Gastroesophageal sphincter (tissue), 4 donors: ENCODE measurements around the gene ZNF804A. TPM values are rescaled to one million over a fixed set of nuclear protein-coding genes. Genes with fewer than 3 reads are reported as not detected.

ENCODE experiments used
- ATAC-seq: fragments of 150-250 bp; one replicate; pipeline ENCODE4 v1.9.1; 2016; ENCODE audit warnings: mild to moderate bottlenecking, moderate library complexity
- H3K27ac ChIP-seq, 4 donors: fragments of 200-600 bp; sonication (generic) in 3 of 4; 1 replicate in 3 of 4; 2 replicates in 1 of 4; pipeline ENCODE4 v1.5.1; 2016 to 2019
- H3K27me3 ChIP-seq: fragments of 200-600 bp; sonication (generic); one replicate; pipeline ENCODE4 v1.5.1; 2019
- H3K36me3 ChIP-seq, 2 donors: fragments of 200-600 bp; sonication (generic); one replicate each; pipeline ENCODE4 v1.5.1; 2019; ENCODE audit warnings: control low read depth in 1 of 2
- H3K4me1 ChIP-seq, 3 donors: fragments of 200-600 bp; sonication (generic); 1 replicate in 2 of 3; 2 replicates in 1 of 3; pipeline ENCODE4 v1.5.1; 2016 to 2019; ENCODE audit warnings: control low read depth in 2 of 3
- H3K4me3 ChIP-seq, 2 donors: fragments of 200-600 bp; sonication (generic); one replicate each; pipeline ENCODE4 v1.5.1; 2019; ENCODE audit warnings: mild to moderate bottlenecking in 1 of 2, moderate library complexity in 1 of 2
- H3K9me3 ChIP-seq, 3 donors: fragments of 200-600 bp; sonication (generic); one replicate each; pipeline ENCODE4 v1.5.1; 2017 to 2019; ENCODE audit warnings: control low read depth in 2 of 3
- CTCF ChIP-seq, 4 experiments: fragments of 200-600 bp in 2 of 4; fragments of 450-650 bp in 2 of 4; sonication (generic) in 1 of 4; IDR thresholded peaks; one replicate each; pipeline ENCODE4 v1.5.1; 2017 to 2019; ENCODE audit warnings: antibody characterized with exemption in 4 of 4, mild to moderate bottlenecking in 2 of 4, moderate library complexity in 2 of 4
- EP300 ChIP-seq: sonication (generic); formaldehyde crosslinking; IDR thresholded peaks from one replicate; pipeline ENCODE4 v1.6.1; 2017; ENCODE audit warnings: antibody characterized with exemption, mild to moderate bottlenecking
- POLR2A ChIP-seq, 2 donors: fragments of 450-650 bp; IDR thresholded peaks; one replicate each; pipeline ENCODE4 v1.6.1; 2017; ENCODE audit warnings: antibody characterized with exemption in 2 of 2, mild to moderate bottlenecking in 2 of 2, moderate library complexity in 1 of 2
- POLR2AphosphoS5 ChIP-seq: sonication (generic); formaldehyde crosslinking; IDR thresholded peaks from one replicate; pipeline ENCODE4 v1.6.1; 2017; ENCODE audit warnings: antibody characterized with exemption
- WGBS, 2 donors: methylation state at CpG; one replicate each; pipeline ENCODE4 v1.1.5; 2018; ENCODE audit warnings: low coverage in 1 of 2; 5-methylcytosine and 5-hydroxymethylcytosine counted together
- total RNA-seq, 4 donors: library from RNA; depleted of rRNA; stranded (reverse); fragments of >200 nt; gene quantifications; one replicate each; pipeline ENCODE4 v1.1.0, GENCODE V29; 2016

ZNF804A gene
- total RNA-seq, 4 donors from 2014 or later: under 0.01 to 0.08 (median 0.07) TPM; not detected in 1

- no peak for TF ChIP-seq POLR2AphosphoS5
- no peak for TF ChIP-seq POLR2A (IDR thresholded peaks at IDR 0.05)
- no peak for TF ChIP-seq CTCF (IDR thresholded peaks at IDR 0.05)
- TF ChIP-seq EP300: no peak
- ATAC-seq: no peak
- Histone ChIP-seq H3K4me1 (no peaks in the 10 kb centered on the region), H3K4me3 (no peak overlapping the region), H3K9me3 (no peaks in the 10 kb centered on the region), H3K27ac (no peak overlapping the region), H3K27me3 (no peaks in the 10 kb centered on the region), H3K36me3 (no peaks in the 10 kb centered on the region)
- WGBS, 2 donors: 27 to 42% methylated on average over 3 of the region's 3 CpGs
Observed at GRCh38 chr2:184692141-184692734, 93.9 kb downstream of the ZNF804A start.

GRCh38 chr2:184696644-184697043, 98.3 kb downstream of the ZNF804A start:
- no peaks in the 10 kb centered on the region for H3K36me3 ChIP-seq
- ATAC-seq: no peak
- 70 to 94% methylated on average over 1 of the region's 1 CpG for WGBS, 2 donors
- H3K4me1 ChIP-seq: no peaks in the 10 kb centered on the region
- no peaks in the 10 kb centered on the region for H3K27me3 ChIP-seq
- no peak for TF ChIP-seq EP300
- no peak for TF ChIP-seq POLR2A (IDR thresholded peaks at IDR 0.05)
- TF ChIP-seq POLR2AphosphoS5: no peak
- no peak for TF ChIP-seq CTCF (IDR thresholded peaks at IDR 0.05)
- no peaks in the 10 kb centered on the region for H3K9me3 ChIP-seq
- no peak overlapping the region for H3K27ac ChIP-seq
- H3K4me3 ChIP-seq: no peak overlapping the region

- TF ChIP-seq POLR2AphosphoS5: no peak
- no peak overlapping the region for H3K27ac ChIP-seq
- WGBS, 2 donors: 92 to 100% methylated on average over 2 to 3 of the region's 3 CpGs
- H3K9me3 ChIP-seq: no peaks in the 10 kb centered on the region
- no peaks in the 10 kb centered on the region for H3K4me1 ChIP-seq
- no peaks in the 10 kb centered on the region for H3K36me3 ChIP-seq
- no peaks in the 10 kb centered on the region for H3K27me3 ChIP-seq
- ATAC-seq: no peak
- H3K4me3 ChIP-seq: no peak overlapping the region
Observed at GRCh38 chr2:184698476-184698875, 100.1 kb downstream of the ZNF804A start.

GRCh38 chr2:184721881-184722280, 123.6 kb downstream of the ZNF804A start:
- Histone ChIP-seq H3K4me3 (no peak overlapping the region), H3K27me3 (no peaks in the 10 kb centered on the region), H3K9me3 (peaks cover 0 to 7% (median 0%) of the 10 kb centered on the region in 3 donors), H3K4me1 (no peaks in the 10 kb centered on the region), H3K27ac (no peak overlapping the region), H3K36me3 (no peaks in the 10 kb centered on the region)
- TF ChIP-seq CTCF (IDR thresholded peaks at IDR 0.05) (no peak), POLR2A (IDR thresholded peaks at IDR 0.05) (no peak), POLR2AphosphoS5 (no peak), EP300 (no peak)
- ATAC-seq: no peak
- 60 to 79% methylated on average over 1 to 6 of the region's 6 CpGs for WGBS, 2 donors

GRCh38 chr2:184727813-184728212, 129.5 kb downstream of the ZNF804A start:
- no peaks in the 10 kb centered on the region for H3K36me3 ChIP-seq
- H3K4me3 ChIP-seq: no peak overlapping the region
- H3K9me3 ChIP-seq: no peaks in the 10 kb centered on the region
- H3K27ac ChIP-seq: no peak overlapping the region
- no peak for TF ChIP-seq POLR2AphosphoS5
- no peak for TF ChIP-seq CTCF (IDR thresholded peaks at IDR 0.05)
- TF ChIP-seq POLR2A (IDR thresholded peaks at IDR 0.05): no peak
- no peak for TF ChIP-seq EP300
- no peaks in the 10 kb centered on the region for H3K27me3 ChIP-seq
- no peaks in the 10 kb centered on the region for H3K4me1 ChIP-seq
- no peak for ATAC-seq
- WGBS, 2 donors: 62 to 75% methylated on average over 3 of the region's 3 CpGs
